ENCODE measurements around the gene WIPF3.

The WIPF3 gene

GRCh38 chr7:29808075-29808801 lies 1.9 kb downstream of the WIPF3 start:
- H3K4me3 ChIP-seq (replicated peaks; ENCODE audit: low read depth, low read length): no peak overlapping the region
- TF ChIP-seq CTCF (IDR thresholded peaks at IDR 0.05; ENCODE audit: low read length, missing control alignments): no peak
- DNase-seq (ENCODE audit: low read depth): no peak

DNA sequence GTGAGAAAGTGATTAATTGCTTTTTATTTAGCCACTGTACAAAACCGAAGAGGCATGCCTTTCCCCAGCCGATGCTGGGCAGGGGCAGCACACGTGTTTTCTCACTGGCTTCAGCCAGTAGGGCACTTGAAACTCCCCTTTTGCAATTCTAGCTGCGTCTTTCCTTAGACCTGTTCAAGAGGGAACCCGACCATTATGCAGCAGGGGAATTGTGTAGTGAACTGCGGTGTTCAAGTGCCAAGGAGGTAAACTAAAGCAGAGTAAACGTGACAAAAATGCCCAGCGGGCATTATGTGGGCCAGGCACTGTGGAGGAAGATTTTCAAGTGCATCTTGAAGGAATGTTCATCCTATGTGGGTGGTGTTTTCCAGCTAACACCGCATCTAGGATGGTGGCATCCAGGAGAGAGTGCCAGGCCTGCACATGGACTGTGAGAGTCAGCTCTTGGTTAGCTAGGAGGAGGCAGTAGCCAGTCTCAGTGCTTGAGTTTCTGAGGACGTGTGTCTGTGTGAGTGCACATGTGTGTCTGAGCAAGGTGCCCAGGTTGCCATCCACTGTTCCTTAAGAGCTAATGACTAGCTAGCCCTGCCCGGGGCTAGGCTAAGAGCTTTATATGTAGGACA lies 3.3 kb downstream of the WIPF3 start:
- DNase-seq (ENCODE audit: low read depth): no peak
- TF ChIP-seq CTCF (IDR thresholded peaks at IDR 0.05; ENCODE audit: low read length, missing control alignments): no peak
- no peak overlapping the region for H3K4me3 ChIP-seq (replicated peaks; ENCODE audit: low read depth, low read length)

- no peak for TF ChIP-seq CTCF (IDR thresholded peaks at IDR 0.05; ENCODE audit: low read length, missing control alignments)
- H3K4me3 ChIP-seq (replicated peaks; ENCODE audit: low read depth, low read length): no peak overlapping the region
- no peak for DNase-seq (ENCODE audit: low read depth)
These were observed 4.0 kb downstream of the WIPF3 start for GRCh38 chr7:29810297-29810696.

DNA sequence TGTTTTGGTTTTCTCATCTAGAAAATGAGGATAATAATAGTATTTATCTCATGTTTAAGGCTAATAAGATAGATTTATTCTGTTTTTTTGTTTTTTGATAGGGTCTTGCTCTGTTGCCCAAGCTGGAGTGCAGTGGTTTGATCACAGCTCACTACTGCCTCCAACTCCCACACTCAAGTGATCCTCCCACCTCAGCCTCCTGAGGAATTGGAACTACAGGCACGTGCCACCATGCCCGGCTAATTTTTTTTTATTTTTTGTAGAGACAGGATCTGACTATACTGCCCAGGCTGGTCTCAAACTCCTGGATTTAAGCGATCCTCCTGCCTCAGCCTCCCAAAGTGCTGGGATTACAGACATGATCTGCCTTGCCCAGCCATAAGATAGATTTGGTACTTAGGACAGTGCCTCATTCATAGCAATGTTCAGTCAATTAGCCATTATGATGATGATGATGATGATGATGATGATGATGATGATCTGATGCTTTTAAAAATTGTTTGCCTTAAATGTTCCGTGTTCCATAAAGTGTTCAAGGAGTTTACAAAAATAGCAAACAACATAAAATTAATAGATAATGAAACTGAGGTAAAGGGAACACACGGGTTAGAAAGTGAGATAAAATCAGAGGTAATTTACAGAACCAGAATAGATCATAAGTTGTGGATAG lies 4.6 kb downstream of the WIPF3 start:
- TF ChIP-seq CTCF (IDR thresholded peaks at IDR 0.05; ENCODE audit: low read length, missing control alignments): no peak
- DNase-seq (ENCODE audit: low read depth): no peak
- H3K4me3 ChIP-seq (replicated peaks; ENCODE audit: low read depth, low read length): no peak overlapping the region

DNA sequence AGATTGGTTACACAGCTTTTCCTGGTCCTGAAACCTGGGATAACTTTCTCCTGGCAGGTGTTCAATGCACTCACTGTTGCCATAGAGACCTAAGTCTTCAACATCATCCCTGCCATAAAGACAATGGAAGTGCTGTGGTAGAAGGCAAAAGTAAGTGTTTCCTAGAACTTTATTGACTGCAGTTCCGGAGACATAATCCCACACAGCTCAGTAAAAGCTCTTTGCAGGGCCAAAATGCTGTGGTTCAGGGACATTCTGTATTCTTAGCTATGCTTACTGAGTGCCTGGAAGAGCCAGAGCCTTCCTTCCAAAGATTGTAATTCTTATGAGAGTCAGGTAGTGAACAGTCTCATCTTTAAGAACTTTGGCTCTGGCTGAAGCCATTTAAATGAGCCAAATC lies 5.3 kb downstream of the WIPF3 start:
- no peak overlapping the region for H3K4me3 ChIP-seq (replicated peaks; ENCODE audit: low read depth, low read length)
- no peak for TF ChIP-seq CTCF (IDR thresholded peaks at IDR 0.05; ENCODE audit: low read length, missing control alignments)
- no peak for DNase-seq (ENCODE audit: low read depth)

GRCh38 chr7:29812185-29812876 lies 6.0 kb downstream of the WIPF3 start:
- TF ChIP-seq CTCF (IDR thresholded peaks at IDR 0.05; ENCODE audit: low read length, missing control alignments): no peak
- H3K4me3 ChIP-seq (replicated peaks; ENCODE audit: low read depth, low read length): no peak overlapping the region
- no peak for DNase-seq (ENCODE audit: low read depth)
